Keratinocyte (primary cell): Measurements from ENCODE around the gene RAB4B. TPM values are rescaled to one million over a fixed set of nuclear protein-coding genes. Genes with fewer than 3 reads are reported as not detected.

ENCODE experiments used
- DNase-seq: peaks from one replicate; pipeline ENCODE4 v3.0.0-alpha.2; 2011; ENCODE audit warnings: low read depth, missing footprints, low spot score
- FAIRE-seq: peaks from 2 replicates; lab custom pipeline; 2011; peaks lifted over from hg19 to GRCh38; lab: Jason Lieb, UNC
- H2AFZ ChIP-seq: 2 replicates; pipeline ENCODE4 v1.6.0; 2012; ENCODE audit warnings: low read length, control low read depth, inconsistent platforms; ENCODE audit not compliant: control insufficient read depth
- H3K27ac ChIP-seq: 2 replicates; pipeline ENCODE4 v1.5.1; 2011; ENCODE audit warnings: low read length; ENCODE audit not compliant: control insufficient read depth, insufficient read depth
- H3K27me3 ChIP-seq: 3 replicates; pipeline ENCODE4 v1.6.0; 2011; ENCODE audit warnings: low read length; ENCODE audit not compliant: control insufficient read depth, insufficient read depth; ENCODE audit errors: extremely low read depth
- H3K36me3 ChIP-seq, 2 experiments: 2 replicates in 1 of 2; 3 replicates in 1 of 2; pipeline ENCODE4 v1.5.1; 2011; ENCODE audit warnings: low read length in 2 of 2, mild to moderate bottlenecking in 1 of 2; ENCODE audit not compliant: control insufficient read depth in 2 of 2, insufficient read depth in 2 of 2; ENCODE audit errors: extremely low read depth in 1 of 2
- H3K4me1 ChIP-seq: 3 replicates; pipeline ENCODE4 v1.5.1; 2011; ENCODE audit warnings: low read length; ENCODE audit not compliant: control insufficient read depth, insufficient read depth; ENCODE audit errors: extremely low read depth
- H3K4me2 ChIP-seq: 3 replicates; pipeline ENCODE4 v1.6.0; 2011; ENCODE audit warnings: low read depth, low read length; ENCODE audit not compliant: control insufficient read depth, insufficient read depth; ENCODE audit errors: extremely low read depth
- H3K4me3 ChIP-seq, 3 experiments: fragments of 200-600 bp in 1 of 3; sonication (generic) in 1 of 3; 2 replicates in 2 of 3; 3 replicates in 1 of 3; pipeline ENCODE4 v1.5.1; 2011 to 2016; ENCODE audit warnings: low read length in 3 of 3, mild to moderate bottlenecking in 3 of 3, control low read depth in 2 of 3, inconsistent platforms in 1 of 3, low read depth in 1 of 3, mixed read lengths in 1 of 3, mixed run types in 1 of 3, moderate library complexity in 1 of 3; ENCODE audit not compliant: control insufficient read depth in 2 of 3, insufficient read depth in 2 of 3; ENCODE audit errors: extremely low read depth in 1 of 3
- H3K79me2 ChIP-seq: 2 replicates; pipeline ENCODE4 v1.6.0; 2012; ENCODE audit warnings: low read length; ENCODE audit not compliant: control insufficient read depth, insufficient read depth
- H3K9ac ChIP-seq: 3 replicates; pipeline ENCODE4 v1.6.0; 2011; ENCODE audit warnings: low read length; ENCODE audit not compliant: control insufficient read depth, insufficient read depth; ENCODE audit errors: extremely low read depth
- H3K9me1 ChIP-seq: 3 replicates; pipeline ENCODE4 v1.6.0; 2011; ENCODE audit warnings: low read length; ENCODE audit not compliant: control insufficient read depth, insufficient read depth; ENCODE audit errors: extremely low read depth
- H3K9me3 ChIP-seq: 2 replicates; pipeline ENCODE4 v1.5.1; 2012; ENCODE audit warnings: low read depth, low read length; ENCODE audit not compliant: control insufficient read depth
- H4K20me1 ChIP-seq: 3 replicates; pipeline ENCODE4 v1.6.0; 2011; ENCODE audit warnings: low read length; ENCODE audit not compliant: control insufficient read depth, insufficient read depth; ENCODE audit errors: extremely low read depth
- CTCF ChIP-seq, 3 experiments: IDR thresholded peaks in 1 of 3; conservative IDR thresholded peaks in 1 of 3; optimal IDR thresholded peaks in 1 of 3; 2 replicates in 2 of 3; 3 replicates in 1 of 3; pipeline versions ENCODE3 to v1.5.1; 2011; ENCODE audit warnings: low read length in 3 of 3, mild to moderate bottlenecking in 3 of 3, moderate library complexity in 2 of 3, control low read depth in 1 of 3, inconsistent platforms in 1 of 3; ENCODE audit not compliant: insufficient read depth in 2 of 3; ENCODE audit errors: extremely low read depth in 1 of 3
- EZH2 ChIP-seq: IDR thresholded peaks from one replicate; pipeline ENCODE4 v1.6.1; 2012; ENCODE audit warnings: inconsistent platforms, mild to moderate bottlenecking, low read length, moderate library complexity
- dilution Hi-C: fragments of 300-500 bp; cut with MboI; formaldehyde crosslinking; loops from one replicate; pipeline ENCODE4 v1.7.0; 2020; ENCODE audit warnings: low sequenced_read_pairs; ENCODE audit not compliant: extremely low pct_ligation_motif_present
- polyA plus RNA-seq, 5 experiments: library from polyadenylated mRNA; depleted of rRNA in 3 of 5; stranded (reverse) in 3 of 5; stranded (forward) in 1 of 5; unstranded in 1 of 5; fragments of >200 nt; gene quantifications; 1 replicate in 1 of 5; 2 replicates in 3 of 5; 3 replicates in 1 of 5; pipeline versions ENCODE4 v1.2.1 to v1.2.3, GENCODE V29; 2011 to 2012; ENCODE audit warnings: missing spikeins in 2 of 5, low read depth in 1 of 5, low replicate concordance in 1 of 5

Gene RAB4B
- polyA plus RNA-seq, 1 donor (not counting 4 experiments of a cell fraction or from before 2014, with no cell fraction given) = 15.0 TPM

- Histone ChIP-seq H3K4me1 (peaks cover 26% of the 10 kb centered on the region), H2AFZ (peak overlapping the region; percentile 86), H3K9ac (peak overlapping the region; percentile 93), H3K4me3 (peak overlapping the region; percentile 70 to 96 (median 81)), H3K4me2 (peak overlapping the region; percentile 64), H3K9me3 (no peaks in the 10 kb centered on the region), H3K9me1 (no peaks in the 10 kb centered on the region), H3K79me2 (no peaks in the 10 kb centered on the region), H4K20me1 (no peaks in the 10 kb centered on the region), H3K36me3 (no peaks in the 10 kb centered on the region), H3K27me3 (no peaks in the 10 kb centered on the region), H3K27ac (peak overlapping the region; percentile 98)
- FAIRE-seq (no peak), DNase-seq (no peak)
- dilution Hi-C loops = no loop called here
- no peak for TF ChIP-seq CTCF (optimal IDR thresholded peaks at IDR 0.05 in 1 of 3, IDR thresholded peaks at IDR 0.05 in 1 of 3, conservative IDR thresholded peaks at IDR 0.05 in 1 of 3; ENCODE audit: extremely low read depth in 1 of 3, insufficient read depth in 2 of 3, low read length in 3 of 3)
- no peak for TF ChIP-seq EZH2
These were observed 748 bp downstream of the RAB4B start for GRCh38 chr19:40778706-40779284.

GRCh38 chr19:40780582-40780981 lies 2.5 kb downstream of the RAB4B start:
- Histone ChIP-seq H3K4me3 (no peak overlapping the region), H3K27me3 (no peaks in the 10 kb centered on the region), H3K9me3 (no peaks in the 10 kb centered on the region), H3K9ac (no peak overlapping the region), H3K79me2 (no peaks in the 10 kb centered on the region), H4K20me1 (no peaks in the 10 kb centered on the region), H3K4me2 (no peak overlapping the region), H2AFZ (no peak overlapping the region), H3K36me3 (no peaks in the 10 kb centered on the region), H3K9me1 (no peaks in the 10 kb centered on the region), H3K4me1 (peaks cover 12% of the 10 kb centered on the region), H3K27ac (no peak overlapping the region)
- DNase-seq = no peak
- dilution Hi-C loops = no loop called here
- no peak for TF ChIP-seq EZH2
- no peak for TF ChIP-seq CTCF (optimal IDR thresholded peaks at IDR 0.05 in 1 of 3, IDR thresholded peaks at IDR 0.05 in 1 of 3, conservative IDR thresholded peaks at IDR 0.05 in 1 of 3; ENCODE audit: extremely low read depth in 1 of 3, insufficient read depth in 2 of 3, low read length in 3 of 3)
- no peak for FAIRE-seq
